Uterus (tissue), 4 donors: Measurements from ENCODE around the gene ZNF669. TPM values are rescaled to one million over a fixed set of nuclear protein-coding genes. Genes with fewer than 3 reads are reported as not detected.

Experiments
- DNase-seq, 2 donors: peaks; one replicate each; pipeline ENCODE4 v3.0.0-alpha.2; 2019 to 2020
- H3K27ac ChIP-seq, 2 donors: fragments of 200-600 bp; sonication (generic); 1 replicate in 1 of 2; 2 replicates in 1 of 2; pipeline ENCODE4 v1.5.1; 2016 to 2018
- H3K27me3 ChIP-seq, 2 donors: fragments of 200-600 bp; sonication (generic); one replicate each; pipeline ENCODE4 v1.5.1; 2018 to 2019; ENCODE audit warnings: control low read depth in 1 of 2
- H3K36me3 ChIP-seq, 2 donors: fragments of 200-600 bp; sonication (generic); one replicate each; pipeline ENCODE4 v1.5.1; 2019; ENCODE audit warnings: control low read depth in 1 of 2
- H3K4me1 ChIP-seq, 2 donors: fragments of 200-600 bp; sonication (generic); one replicate each; pipeline ENCODE4 v1.5.1; 2018 to 2019; ENCODE audit warnings: control low read depth in 1 of 2
- H3K4me3 ChIP-seq, 2 donors: fragments of 200-600 bp; sonication (generic); 1 replicate in 1 of 2; 2 replicates in 1 of 2; pipeline ENCODE4 v1.5.1; 2018 to 2019; ENCODE audit warnings: mild to moderate bottlenecking in 1 of 2
- H3K9me3 ChIP-seq, 2 donors: fragments of 200-600 bp; sonication (generic); one replicate each; pipeline ENCODE4 v1.5.1; 2019; ENCODE audit warnings: control low read depth in 1 of 2
- CTCF ChIP-seq, 4 experiments: fragments of 200-600 bp in 2 of 4; fragments of 450-650 bp in 2 of 4; sonication (generic) in 2 of 4; IDR thresholded peaks; one replicate each; pipeline ENCODE4 v1.5.1; 2016 to 2019; ENCODE audit warnings: antibody characterized with exemption in 4 of 4, mild to moderate bottlenecking in 2 of 4, moderate library complexity in 1 of 4
- POLR2A ChIP-seq, 2 donors: fragments of 450-650 bp; IDR thresholded peaks; one replicate each; pipeline ENCODE4 v1.6.1; 2016; ENCODE audit warnings: antibody characterized with exemption in 2 of 2, mild to moderate bottlenecking in 1 of 2, moderate library complexity in 1 of 2
- intact Hi-C: fragments of 100-400 bp; cut with DNase I; formaldehyde crosslinking; loops from one replicate; pipeline ENCODE4 v1.15.1; 2023; ENCODE audit warnings: low total_unique reads
- total RNA-seq, 4 donors: library from RNA; depleted of rRNA in 3 of 4; stranded (reverse); fragments of >200 nt in 3 of 4; gene quantifications; one replicate each; pipeline versions ENCODE4 v1.1.0 to v1.2.4, GENCODE V29; 2014 to 2023
- donor health status: DM: yes; HTN: yes; CAD: no.

The ZNF669 gene
- total RNA-seq, 4 donors from 2014 or later: 2.3 to 25.0 (median 14.8) TPM

GRCh38 chr1:247088967-247089366 lies 15.2 kb downstream of the ZNF669 start:
- Histone ChIP-seq H3K9me3 (no peaks in the 10 kb centered on the region), H3K36me3 (no peaks in the 10 kb centered on the region), H3K4me1 (no peaks in the 10 kb centered on the region), H3K4me3 (no peak overlapping the region), H3K27me3 (no peaks in the 10 kb centered on the region), H3K27ac (no peak overlapping the region)
- intact Hi-C loops: no loop called here
- DNase-seq: no peak
- no peak for TF ChIP-seq CTCF (IDR thresholded peaks at IDR 0.05)
- no peak for TF ChIP-seq POLR2A (IDR thresholded peaks at IDR 0.05)

GRCh38 chr1:247087256-247087655 lies 16.9 kb downstream of the ZNF669 start:
- intact Hi-C loops: no loop called here
- no peak for TF ChIP-seq POLR2A (IDR thresholded peaks at IDR 0.05)
- TF ChIP-seq CTCF (IDR thresholded peaks at IDR 0.05): no peak
- Histone ChIP-seq H3K4me3 (no peak overlapping the region), H3K27me3 (no peaks in the 10 kb centered on the region), H3K36me3 (no peaks in the 10 kb centered on the region), H3K27ac (no peak overlapping the region), H3K9me3 (no peaks in the 10 kb centered on the region), H3K4me1 (no peaks in the 10 kb centered on the region)
- no peak for DNase-seq

- H3K27me3 ChIP-seq: no peaks in the 10 kb centered on the region
- intact Hi-C loops: no loop called here
- H3K4me3 ChIP-seq: no peak overlapping the region
- TF ChIP-seq CTCF (IDR thresholded peaks at IDR 0.05) (no peak), POLR2A (IDR thresholded peaks at IDR 0.05) (no peak)
- no peak for DNase-seq
- no peaks in the 10 kb centered on the region for H3K9me3 ChIP-seq
- H3K36me3 ChIP-seq: no peaks in the 10 kb centered on the region
- no peak overlapping the region for H3K27ac ChIP-seq
- no peaks in the 10 kb centered on the region for H3K4me1 ChIP-seq
Measured at GRCh38 chr1:247085310-247085709, 18.8 kb downstream of the ZNF669 start.

GRCh38 chr1:247084771-247085170 lies 19.4 kb downstream of the ZNF669 start:
- Histone ChIP-seq H3K4me3 (no peak overlapping the region), H3K36me3 (no peaks in the 10 kb centered on the region), H3K4me1 (no peaks in the 10 kb centered on the region), H3K9me3 (no peaks in the 10 kb centered on the region), H3K27me3 (no peaks in the 10 kb centered on the region), H3K27ac (no peak overlapping the region)
- TF ChIP-seq POLR2A (IDR thresholded peaks at IDR 0.05) (no peak), CTCF (IDR thresholded peaks at IDR 0.05) (no peak)
- intact Hi-C loops: no loop called here
- no peak for DNase-seq

- H3K4me3 ChIP-seq: peak overlapping the region in 1 of 2 donors; percentile 85
- no peak for DNase-seq
- no peaks in the 10 kb centered on the region for H3K36me3 ChIP-seq
- intact Hi-C loops: no loop called here
- H3K27me3 ChIP-seq: no peaks in the 10 kb centered on the region
- no peaks in the 10 kb centered on the region for H3K4me1 ChIP-seq
- peak overlapping the region; percentile 47 to 85 for H3K27ac ChIP-seq
- TF ChIP-seq CTCF (IDR thresholded peaks at IDR 0.05) (no peak), POLR2A (IDR thresholded peaks at IDR 0.05) (no peak)
- no peaks in the 10 kb centered on the region for H3K9me3 ChIP-seq
Measured at GRCh38 chr1:247079141-247079874, 24.8 kb downstream of the ZNF669 start.
